H9 (cell line): ENCODE measurements around the gene OR8B4. TPM values are rescaled to one million over a fixed set of nuclear protein-coding genes. Genes with fewer than 3 reads are reported as not detected.
"Not testable (repeated sequence)": the region's sequence is repeated elsewhere in the genome, so short reads cannot be mapped to it uniquely, and the experiment has no call there.

Source experiments
- DNase-seq: peaks from one replicate; pipeline ENCODE4 v3.0.0-alpha.2; 2017
- H2AFZ ChIP-seq: one replicate; pipeline ENCODE4 v1.6.1; 2013; ENCODE audit warnings: mild to moderate bottlenecking, low read length, control low read depth, moderate library complexity
- H2AK5ac ChIP-seq: 2 replicates; pipeline ENCODE4 v1.6.1; 2013; ENCODE audit warnings: low read length, control low read depth, mixed read lengths; ENCODE audit not compliant: insufficient read length
- H2BK120ac ChIP-seq: one replicate; pipeline ENCODE4 v1.6.1; 2013; ENCODE audit warnings: low read depth, mild to moderate bottlenecking, low read length, control low read depth, inconsistent platforms; ENCODE audit not compliant: poor library complexity, severe bottlenecking
- H2BK12ac ChIP-seq: 2 replicates; pipeline ENCODE4 v1.6.1; 2013; ENCODE audit warnings: low read length, control low read depth, mixed read lengths, low read depth; ENCODE audit not compliant: insufficient read length
- H2BK15ac ChIP-seq: 2 replicates; pipeline ENCODE4 v1.6.1; 2013; ENCODE audit warnings: low read depth, low read length, control low read depth
- H2BK20ac ChIP-seq: one replicate; pipeline ENCODE4 v1.6.1; 2013; ENCODE audit warnings: low read depth, mild to moderate bottlenecking, low read length, control low read depth, inconsistent platforms; ENCODE audit not compliant: poor library complexity, severe bottlenecking
- H2BK5ac ChIP-seq: 2 replicates; pipeline ENCODE4 v1.6.1; 2013; ENCODE audit warnings: low read length, control low read depth, mixed read lengths; ENCODE audit not compliant: insufficient read length
- H3K14ac ChIP-seq: 2 replicates; pipeline ENCODE4 v1.6.1; 2013; ENCODE audit warnings: low read length, control low read depth; ENCODE audit not compliant: insufficient read depth
- H3K18ac ChIP-seq: 2 replicates; pipeline ENCODE4 v1.6.1; 2013; ENCODE audit warnings: low read depth, mild to moderate bottlenecking, mixed read lengths, low read length, control low read depth; ENCODE audit not compliant: insufficient read length
- H3K23ac ChIP-seq: 2 replicates; pipeline ENCODE4 v1.6.1; 2013; ENCODE audit warnings: low read length, control low read depth, mixed read lengths, low read depth; ENCODE audit not compliant: insufficient read length
- H3K23me2 ChIP-seq: 2 replicates; pipeline ENCODE4 v1.6.1; 2013; ENCODE audit warnings: low read depth, mild to moderate bottlenecking, mixed read lengths, low read length, control low read depth; ENCODE audit not compliant: insufficient read length, poor library complexity, severe bottlenecking
- H3K27ac ChIP-seq: 2 replicates; pipeline ENCODE4 v1.5.1; 2013; ENCODE audit warnings: low read length, control low read depth, mixed read lengths, low read depth; ENCODE audit not compliant: insufficient read length
- H3K27me3 ChIP-seq: 2 replicates; pipeline ENCODE4 v1.6.1; 2013; ENCODE audit warnings: low read length, control low read depth, inconsistent platforms; ENCODE audit not compliant: insufficient read depth
- H3K4ac ChIP-seq: 2 replicates; pipeline ENCODE4 v1.6.1; 2013; ENCODE audit warnings: low read depth, mild to moderate bottlenecking, control low read depth, inconsistent platforms, low read length, moderate library complexity
- H3K4me1 ChIP-seq: 2 replicates; pipeline ENCODE4 v1.6.1; 2013; ENCODE audit warnings: low read length, control low read depth, inconsistent platforms; ENCODE audit not compliant: insufficient read depth
- H3K4me2 ChIP-seq: 2 replicates; pipeline ENCODE4 v1.6.1; 2013; ENCODE audit warnings: low read length, control low read depth, mixed read lengths; ENCODE audit not compliant: insufficient read length, insufficient read depth
- H3K56ac ChIP-seq: 2 replicates; pipeline ENCODE4 v1.6.1; 2013; ENCODE audit warnings: low read depth, mild to moderate bottlenecking, mixed read lengths, low read length, control low read depth; ENCODE audit not compliant: insufficient read length
- H3K79me1 ChIP-seq: 2 replicates; pipeline ENCODE4 v1.6.1; 2013; ENCODE audit warnings: low read depth, mild to moderate bottlenecking, moderate library complexity, low read length, control low read depth, inconsistent platforms; ENCODE audit not compliant: insufficient read depth, poor library complexity, severe bottlenecking
- H3K79me2 ChIP-seq: 2 replicates; pipeline ENCODE4 v1.6.1; 2013; ENCODE audit warnings: low read length, control low read depth, inconsistent platforms; ENCODE audit not compliant: insufficient read depth
- H3K9ac ChIP-seq: 2 replicates; pipeline ENCODE4 v1.6.1; 2013; ENCODE audit warnings: low read length, control low read depth, mixed read lengths; ENCODE audit not compliant: insufficient read length; ENCODE audit errors: extremely low read depth
- H3K9me3 ChIP-seq: one replicate; pipeline ENCODE4 v1.6.1; 2013; ENCODE audit warnings: low read depth, low read length, inconsistent platforms; ENCODE audit not compliant: control insufficient read depth
- H3T11ph ChIP-seq: one replicate; pipeline ENCODE4 v1.6.1; 2013; ENCODE audit warnings: mild to moderate bottlenecking, low read length, control low read depth, inconsistent platforms
- H4K20me1 ChIP-seq: one replicate; pipeline ENCODE4 v1.6.1; 2013; ENCODE audit not compliant: control insufficient read depth, insufficient read length, insufficient read depth
- H4K5ac ChIP-seq: 2 replicates; pipeline ENCODE4 v1.6.1; 2013; ENCODE audit warnings: low read depth, mild to moderate bottlenecking, mixed read lengths, low read length, control low read depth; ENCODE audit not compliant: insufficient read length
- H4K8ac ChIP-seq: replicated peaks from 2 replicates; pipeline ENCODE4 v1.6.1; 2013; ENCODE audit warnings: low read length, control low read depth, mixed read lengths, low read depth; ENCODE audit not compliant: insufficient read length
- H4K91ac ChIP-seq: 2 replicates; pipeline ENCODE4 v1.6.1; 2013; ENCODE audit warnings: low read depth, mild to moderate bottlenecking, moderate library complexity, mixed read lengths, low read length, control low read depth; ENCODE audit not compliant: insufficient read length
- H3K27ac Mint-ChIP-seq, 3 experiments: 2 replicates in 2 of 3; 3 replicates in 1 of 3; pipeline ENCODE4 v1.8.0; 2020 to 2021; ENCODE audit warnings: mixed read lengths in 3 of 3, mild to moderate bottlenecking in 1 of 3, moderate library complexity in 1 of 3
- H3K27me3 Mint-ChIP-seq: 2 replicates; pipeline ENCODE4 v1.8.0; 2021; ENCODE audit warnings: low read depth, mild to moderate bottlenecking, moderate library complexity, mixed read lengths
- H3K36me3 Mint-ChIP-seq, 3 experiments: 2 replicates in 2 of 3; 3 replicates in 1 of 3; pipeline ENCODE4 v1.8.0; 2020 to 2021; ENCODE audit warnings: low read depth in 3 of 3, mixed read lengths in 3 of 3; ENCODE audit not compliant: insufficient read depth in 1 of 3
- H3K4me1 Mint-ChIP-seq, 2 experiments: 2 replicates each; pipeline ENCODE4 v1.8.0; 2020; ENCODE audit warnings: mixed read lengths in 2 of 2
- H3K4me3 Mint-ChIP-seq, 2 experiments: 2 replicates in 1 of 2; 3 replicates in 1 of 2; pipeline ENCODE4 v1.8.0; 2020 to 2021; ENCODE audit warnings: mild to moderate bottlenecking in 2 of 2, mixed read lengths in 2 of 2, moderate library complexity in 1 of 2
- H3K9me3 Mint-ChIP-seq, 2 experiments: 2 replicates in 1 of 2; 3 replicates in 1 of 2; pipeline ENCODE4 v1.8.0; 2020; ENCODE audit warnings: mild to moderate bottlenecking in 2 of 2, mixed read lengths in 2 of 2, moderate library complexity in 1 of 2
- WGBS: extraction: QIAGEN DNeasy Blood & Tissue Kit; methylation state at CpG from one replicate; pipeline ENCODE4 v1.1.7; 2013; ENCODE audit warnings: missing lambda C conversion rate, low lambda C conversion rate, mixed read lengths; ENCODE audit not compliant: insufficient read length; ENCODE audit errors: extremely low coverage; 5-methylcytosine and 5-hydroxymethylcytosine counted together
- total RNA-seq: library from RNA; stranded (reverse); gene quantifications from 2 replicates; pipeline ENCODE4 v1.2.1, GENCODE V29; 2021
- TF ChIP-seq, protein P1 (sequence below): fragments of 200-600 bp; sonication (generic); conservative IDR thresholded peaks from 3 replicates; pipeline ENCODE4 v1.8.0; 2021; ENCODE audit warnings: antibody characterized with exemption, mild to moderate bottlenecking

Gene OR8B4
- total RNA-seq, 1 experiment from 2014 or later, result not detected

DNA sequence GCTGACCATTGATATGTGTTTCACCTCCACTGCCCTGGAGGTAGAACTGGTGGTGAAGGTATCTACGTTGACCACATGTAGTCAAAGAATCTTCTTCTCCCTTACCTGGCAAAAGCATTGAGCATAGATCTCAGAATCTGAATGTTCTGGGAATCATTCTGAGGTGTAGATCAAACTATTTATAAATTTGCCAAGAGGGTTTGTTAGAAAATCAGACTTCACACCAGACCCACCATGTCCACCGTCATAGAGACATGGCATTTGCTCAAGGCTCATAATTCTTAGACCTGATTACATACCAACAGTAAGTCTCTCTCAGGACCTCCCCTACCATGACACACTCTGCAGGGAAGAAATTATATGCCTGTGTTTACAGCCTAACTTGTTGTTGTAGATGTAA is 40.3 kb downstream of the OR8B4 start, which contains the start of gene OR8B2:
Gene OR8B2 (minus strand): TSS at position 101 of the 400 bp plus-strand sequence. CDS start 1,156 bp downstream, outside the sequence.
- no peak for DNase-seq
- Histone ChIP-seq H3T11ph (no peak within 1 kb of the TSS), H3K4me1 (no peaks in the 10 kb centered on the region), H3K4me2 (no peak within 1 kb of the TSS), H3K23me2 (no peaks in the 10 kb centered on the region), H3K79me1 (no peaks in the 10 kb centered on the region), H3K27me3 (no peaks in the 10 kb centered on the region), H2BK120ac (no peak within 1 kb of the TSS), H2AK5ac (no peak within 1 kb of the TSS), H2BK20ac (no peak within 1 kb of the TSS), H4K5ac (no peak within 1 kb of the TSS), H4K20me1 (no peaks in the 10 kb centered on the region), H3K56ac (no peak within 1 kb of the TSS), H3K79me2 (no peaks in the 10 kb centered on the region), H2BK15ac (no peak within 1 kb of the TSS), H3K9me3 (no peaks in the 10 kb centered on the region), H3K18ac (no peak within 1 kb of the TSS), H4K91ac (no peak within 1 kb of the TSS), H4K8ac (no peak within 1 kb of the TSS), H2AFZ (no peak within 1 kb of the TSS), H3K14ac (no peak within 1 kb of the TSS), H3K27ac (no peak within 1 kb of the TSS), H3K23ac (no peak within 1 kb of the TSS), H2BK12ac (no peak within 1 kb of the TSS), H3K9ac (no peak within 1 kb of the TSS), H2BK5ac (no peak within 1 kb of the TSS), H3K4ac (no peak within 1 kb of the TSS)
- TF ChIP-seq, protein P1, sequence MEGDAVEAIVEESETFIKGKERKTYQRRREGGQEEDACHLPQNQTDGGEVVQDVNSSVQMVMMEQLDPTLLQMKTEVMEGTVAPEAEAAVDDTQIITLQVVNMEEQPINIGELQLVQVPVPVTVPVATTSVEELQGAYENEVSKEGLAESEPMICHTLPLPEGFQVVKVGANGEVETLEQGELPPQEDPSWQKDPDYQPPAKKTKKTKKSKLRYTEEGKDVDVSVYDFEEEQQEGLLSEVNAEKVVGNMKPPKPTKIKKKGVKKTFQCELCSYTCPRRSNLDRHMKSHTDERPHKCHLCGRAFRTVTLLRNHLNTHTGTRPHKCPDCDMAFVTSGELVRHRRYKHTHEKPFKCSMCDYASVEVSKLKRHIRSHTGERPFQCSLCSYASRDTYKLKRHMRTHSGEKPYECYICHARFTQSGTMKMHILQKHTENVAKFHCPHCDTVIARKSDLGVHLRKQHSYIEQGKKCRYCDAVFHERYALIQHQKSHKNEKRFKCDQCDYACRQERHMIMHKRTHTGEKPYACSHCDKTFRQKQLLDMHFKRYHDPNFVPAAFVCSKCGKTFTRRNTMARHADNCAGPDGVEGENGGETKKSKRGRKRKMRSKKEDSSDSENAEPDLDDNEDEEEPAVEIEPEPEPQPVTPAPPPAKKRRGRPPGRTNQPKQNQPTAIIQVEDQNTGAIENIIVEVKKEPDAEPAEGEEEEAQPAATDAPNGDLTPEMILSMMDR, result no peak
- Mint-ChIP-seq H3K9me3 (peaks cover 0 to 3% of the 10 kb centered on the region in 2 experiments; a peak in 1 of 5 replicates), H3K4me1 (no peaks in the 10 kb centered on the region), H3K36me3 (no peaks in the 10 kb centered on the region), H3K27ac (no peak within 1 kb of the TSS), H3K27me3 (no peaks in the 10 kb centered on the region), H3K4me3 (no peak within 1 kb of the TSS)
- WGBS, result no CpG with 5 or more reads among the region's 2 CpGs

DNA sequence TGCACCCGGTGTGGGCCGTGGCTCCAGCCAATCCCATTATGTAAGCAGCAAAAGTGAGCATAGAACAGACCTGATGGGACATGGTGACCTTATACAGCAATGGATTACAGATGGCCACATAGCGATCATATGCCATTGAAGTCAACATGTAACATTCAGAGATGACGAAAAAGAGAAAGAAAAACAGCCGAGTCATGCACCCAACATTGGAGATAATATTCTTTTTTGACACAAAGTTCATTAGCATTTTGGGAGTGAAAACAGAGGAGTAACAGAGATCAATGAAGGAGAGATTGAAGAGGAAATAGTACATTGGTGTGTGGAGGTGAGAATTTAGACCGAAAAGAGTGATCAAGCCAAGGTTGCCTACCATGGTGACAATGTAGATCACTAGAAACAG is 41.8 kb downstream of the OR8B4 start:
- not testable (repeated sequence) for H3T11ph ChIP-seq, H3K27me3 ChIP-seq, H2BK20ac ChIP-seq, H3K27ac ChIP-seq, H3K79me1 ChIP-seq, H4K91ac ChIP-seq, H3K4me3 Mint-ChIP-seq, H3K9me3 Mint-ChIP-seq, H3K27me3 Mint-ChIP-seq, H3K79me2 ChIP-seq, H3K14ac ChIP-seq, H3K56ac ChIP-seq, H2BK120ac ChIP-seq, H3K4ac ChIP-seq, DNase-seq, H2AFZ ChIP-seq, H3K4me2 ChIP-seq, H2BK15ac ChIP-seq, H2BK5ac ChIP-seq, H2BK12ac ChIP-seq, H3K4me1 ChIP-seq, H3K36me3 Mint-ChIP-seq, H4K8ac ChIP-seq, H2AK5ac ChIP-seq, H3K23me2 ChIP-seq, H3K9ac ChIP-seq, H3K9me3 ChIP-seq, H3K27ac Mint-ChIP-seq, H3K4me1 Mint-ChIP-seq, H4K20me1 ChIP-seq, H3K23ac ChIP-seq, H3K18ac ChIP-seq, H4K5ac ChIP-seq
- no CpG with 5 or more reads among the region's 6 CpGs for WGBS
